ENCODE results near the gene FAM151A.

The FAM151A gene

GRCh38 chr1:54579337-54579781 lies 44.0 kb downstream of the FAM151A start:
- no peak for DNase-seq (ENCODE audit: low spot score)

- DNase-seq (ENCODE audit: low spot score), result no peak
These were observed 45.7 kb downstream of the FAM151A start for GRCh38 chr1:54577612-54578011.

GRCh38 chr1:54575605-54576290 lies 47.6 kb downstream of the FAM151A start:
- no peak for DNase-seq (ENCODE audit: low spot score)

- no peak for DNase-seq (ENCODE audit: low spot score)
These were observed 48.2 kb downstream of the FAM151A start for GRCh38 chr1:54575161-54575560.

- no peak for DNase-seq (ENCODE audit: low spot score)
These were observed 49.1 kb downstream of the FAM151A start for GRCh38 chr1:54574158-54574778.

- DNase-seq (ENCODE audit: low spot score), result no peak
These were observed 50.8 kb downstream of the FAM151A start for GRCh38 chr1:54572542-54572850.

- DNase-seq (ENCODE audit: low spot score), result no peak
These were observed 51.4 kb downstream of the FAM151A start for GRCh38 chr1:54571803-54572541.

GRCh38 chr1:54571326-54571725 lies 52.0 kb downstream of the FAM151A start:
- no peak for DNase-seq (ENCODE audit: low spot score)

GRCh38 chr1:54570161-54570560 lies 53.2 kb downstream of the FAM151A start:
- no peak for DNase-seq (ENCODE audit: low spot score)

- DNase-seq (ENCODE audit: low spot score), result peak; percentile 44
These were observed 54.0 kb downstream of the FAM151A start for GRCh38 chr1:54569339-54569738.

- no peak for DNase-seq (ENCODE audit: low spot score)
These were observed 55.4 kb downstream of the FAM151A start for GRCh38 chr1:54567961-54568360.

GRCh38 chr1:54566438-54567141 lies 56.7 kb downstream of the FAM151A start:
- no peak for DNase-seq (ENCODE audit: low spot score)

- no peak for DNase-seq (ENCODE audit: low spot score)
These were observed 58.2 kb downstream of the FAM151A start for GRCh38 chr1:54565113-54565501.

GRCh38 chr1:54564312-54565112 lies 58.8 kb downstream of the FAM151A start:
- no peak for DNase-seq (ENCODE audit: low spot score)

- no peak for DNase-seq (ENCODE audit: low spot score)
These were observed 63.5 kb downstream of the FAM151A start for GRCh38 chr1:54559771-54560231.
